Right hindlimb (tissue), 1 donor: ENCODE measurements around the gene TUBGCP2.
"Not testable (repeated sequence)": the region's sequence is repeated elsewhere in the genome, so short reads cannot be mapped to it uniquely, and the experiment has no call there.

Experiments used
- DNase-seq: peaks from one replicate; pipeline ENCODE4 v3.0.0-alpha.2; 2018

Gene TUBGCP2

GRCh38 chr10:133276435-133277201, 32.1 kb downstream of the TUBGCP2 start, which contains the start of gene ADAM8:
ADAM8 (minus strand) TSS chr10:133276868; CDS start chr10:133276817, 51 bp downstream.
- no peak for DNase-seq

DNA sequence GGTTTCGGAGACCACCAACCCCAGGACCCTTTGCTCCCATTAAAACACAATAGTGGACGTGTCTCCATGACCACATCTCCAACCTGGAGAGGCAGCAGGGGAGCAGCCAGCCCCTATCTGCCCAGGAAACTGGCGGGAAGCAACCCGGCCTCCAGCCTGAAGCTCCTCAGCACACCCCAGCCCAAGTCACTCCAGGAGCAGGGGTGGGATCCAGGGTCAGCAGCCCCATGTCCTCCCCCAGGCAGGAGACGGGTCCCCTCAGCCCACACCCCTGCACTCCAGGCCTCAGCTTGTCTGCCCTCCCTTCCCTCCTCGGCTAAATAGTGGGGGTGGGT, 32.6 kb downstream of the TUBGCP2 start:
- DNase-seq, result no peak

DNA sequence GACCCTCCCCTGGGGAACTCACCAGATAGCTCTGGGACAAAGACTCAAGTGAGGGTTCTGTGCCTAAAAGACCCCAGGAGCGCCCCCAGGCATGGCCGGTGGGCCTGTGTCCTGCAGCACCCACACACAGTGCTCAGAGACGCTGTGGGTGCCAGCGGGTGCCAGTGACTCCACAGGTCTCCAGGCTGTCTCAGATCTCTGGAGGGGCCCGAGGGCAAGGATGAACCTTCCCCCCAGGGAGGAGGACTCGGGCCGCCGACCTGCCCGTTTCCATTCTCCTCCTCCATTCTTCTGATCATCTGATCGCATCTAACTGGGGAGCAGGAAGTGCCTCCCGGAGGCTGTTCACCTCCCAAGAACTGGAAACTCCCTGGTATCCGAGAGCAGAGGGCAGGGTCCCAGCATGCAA, 33.0 kb downstream of the TUBGCP2 start:
- DNase-seq, result no peak

- no peak for DNase-seq
Observed at GRCh38 chr10:133274751-133275683, 33.7 kb downstream of the TUBGCP2 start.

DNA sequence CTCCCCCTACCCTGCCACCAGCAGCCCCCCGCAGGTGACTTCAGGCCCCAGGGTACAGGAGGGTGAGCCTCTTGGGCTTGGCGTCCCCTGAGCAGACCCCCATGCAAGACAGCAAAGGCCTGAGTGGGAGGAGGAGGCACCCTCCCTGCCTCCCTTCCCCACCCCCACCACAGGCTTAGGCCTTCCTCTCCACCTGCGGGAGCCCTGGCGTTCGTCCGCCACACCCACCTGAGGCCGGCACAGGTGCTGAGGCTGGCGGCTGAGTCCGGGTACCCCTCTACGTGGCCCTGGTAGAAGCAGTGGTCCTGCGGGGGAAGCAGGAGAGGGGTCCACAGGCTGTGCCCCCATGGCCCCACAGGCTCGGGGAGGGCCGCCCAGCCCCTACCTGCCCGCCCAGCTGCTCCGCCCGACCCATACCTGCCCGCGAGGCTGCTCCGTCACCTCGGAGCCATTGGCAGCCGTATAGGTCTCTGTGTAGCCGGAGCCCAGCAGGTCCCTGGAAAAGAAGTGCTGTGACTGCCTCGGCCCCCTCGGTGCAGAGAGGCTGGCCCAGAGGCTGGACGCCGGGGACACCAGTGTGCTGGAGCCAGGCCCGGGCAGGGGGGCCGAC, 35.0 kb downstream of the TUBGCP2 start:
- DNase-seq, result no peak

DNA sequence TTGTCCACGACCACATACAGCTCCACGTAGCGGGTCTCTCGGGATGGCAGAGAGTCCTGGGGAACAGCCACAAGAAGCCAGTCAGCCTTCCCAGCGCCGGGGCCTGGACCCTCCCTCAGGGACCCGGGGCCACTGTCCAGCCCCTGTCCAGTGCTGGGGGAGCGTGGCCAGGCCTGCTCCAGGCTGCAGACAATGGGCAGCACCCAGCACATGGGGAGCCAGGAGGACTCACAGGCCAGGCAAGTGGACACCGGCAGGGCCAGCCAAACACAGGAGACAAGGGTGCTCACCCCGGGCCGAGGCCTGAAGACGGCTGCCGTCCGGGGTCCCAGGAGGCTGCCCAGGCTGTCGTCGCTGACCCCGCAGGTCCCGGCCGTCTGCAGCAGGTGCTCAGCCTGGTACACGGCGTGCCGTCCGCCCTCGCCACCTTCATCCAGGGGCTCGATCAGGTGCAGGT, 35.7 kb downstream of the TUBGCP2 start:
- no peak for DNase-seq

- DNase-seq, result no peak
Observed at GRCh38 chr10:133272301-133272963, 36.2 kb downstream of the TUBGCP2 start.

DNA sequence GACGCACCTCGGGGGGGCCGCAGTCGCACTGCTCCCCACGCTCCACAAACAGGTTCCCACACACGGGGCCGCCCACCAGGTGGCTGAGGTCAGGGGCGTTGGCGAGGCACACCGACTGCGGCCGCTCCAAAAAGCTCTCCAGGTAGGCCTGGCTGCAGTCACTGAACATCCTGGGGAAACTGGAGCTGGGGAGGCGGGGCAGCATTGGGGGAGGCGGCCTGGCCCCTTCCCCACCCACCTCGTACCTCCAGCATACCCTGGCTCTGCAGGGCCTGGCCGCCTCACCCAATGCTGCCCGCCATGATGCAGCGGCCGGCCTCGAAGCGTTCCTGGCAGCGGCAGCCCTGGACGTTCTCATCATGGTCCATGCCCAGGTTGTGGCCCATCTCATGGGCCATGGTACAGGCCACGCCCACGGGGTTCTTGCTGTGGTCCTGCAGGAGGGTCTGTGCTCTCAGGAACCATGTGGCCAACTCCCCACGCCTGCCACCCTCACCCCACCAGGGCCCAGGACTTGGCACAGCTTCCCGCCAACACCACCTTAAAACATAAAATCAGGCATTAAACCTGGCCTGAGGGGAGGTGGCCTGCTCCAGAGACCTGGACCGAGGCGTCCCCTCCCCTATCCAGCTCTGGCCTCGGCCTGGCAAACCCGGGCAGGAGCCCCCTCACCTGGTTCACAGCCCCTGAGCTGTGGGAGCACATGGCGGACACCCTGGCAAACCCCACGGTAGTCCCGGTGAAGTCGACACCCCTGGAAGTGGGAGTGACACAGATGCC, 37.0 kb downstream of the TUBGCP2 start:
- no peak for DNase-seq

DNA sequence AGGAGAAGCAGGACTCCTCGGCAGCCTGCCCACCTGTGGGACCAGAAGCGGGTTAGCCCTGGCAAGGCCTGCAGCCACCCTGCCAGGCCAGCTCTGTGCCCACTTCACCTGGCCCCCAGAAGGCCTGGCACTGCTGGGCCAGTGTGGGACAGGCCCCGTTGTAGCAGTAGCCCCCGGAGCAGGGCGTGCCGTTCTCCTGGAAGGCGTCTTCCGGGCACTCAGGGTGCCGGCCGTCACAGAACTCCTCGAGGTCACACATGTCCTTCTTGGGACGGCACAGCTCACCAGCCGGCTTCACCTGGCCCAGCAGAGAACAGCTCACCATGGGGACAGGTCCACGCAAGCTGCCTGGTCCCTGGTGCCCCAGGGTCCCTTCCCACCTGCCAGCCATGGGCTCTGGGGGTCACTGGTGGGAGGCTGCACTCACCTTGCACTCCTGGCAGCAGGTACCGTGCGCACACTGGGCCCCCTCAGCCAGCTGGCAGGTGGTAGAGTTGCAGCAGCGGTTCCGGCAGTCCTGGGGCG, 37.8 kb downstream of the TUBGCP2 start:
- DNase-seq, result no peak

GRCh38 chr10:133270204-133270603, 38.5 kb downstream of the TUBGCP2 start:
- no peak for DNase-seq

DNA sequence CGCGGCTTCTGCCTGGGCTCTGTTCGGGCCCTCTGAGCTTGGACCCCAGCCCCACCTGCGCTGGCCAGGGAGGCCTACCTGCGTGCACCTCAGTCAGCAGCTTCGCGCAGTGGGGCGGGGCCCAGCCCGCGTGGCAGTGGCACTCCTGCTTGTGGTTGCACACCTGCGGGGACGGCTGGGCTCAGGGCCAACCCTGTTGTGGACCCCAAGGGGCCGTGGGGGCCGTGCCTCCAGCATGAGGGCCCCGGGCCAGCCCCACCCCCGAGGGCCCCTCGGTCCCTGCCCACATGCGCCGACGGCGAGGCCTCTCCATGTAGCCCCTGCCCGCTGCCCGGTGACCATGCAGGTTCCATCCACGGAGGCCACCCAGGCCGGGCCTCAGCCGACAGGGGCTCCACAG, 39.3 kb downstream of the TUBGCP2 start:
- DNase-seq, result no peak

DNA sequence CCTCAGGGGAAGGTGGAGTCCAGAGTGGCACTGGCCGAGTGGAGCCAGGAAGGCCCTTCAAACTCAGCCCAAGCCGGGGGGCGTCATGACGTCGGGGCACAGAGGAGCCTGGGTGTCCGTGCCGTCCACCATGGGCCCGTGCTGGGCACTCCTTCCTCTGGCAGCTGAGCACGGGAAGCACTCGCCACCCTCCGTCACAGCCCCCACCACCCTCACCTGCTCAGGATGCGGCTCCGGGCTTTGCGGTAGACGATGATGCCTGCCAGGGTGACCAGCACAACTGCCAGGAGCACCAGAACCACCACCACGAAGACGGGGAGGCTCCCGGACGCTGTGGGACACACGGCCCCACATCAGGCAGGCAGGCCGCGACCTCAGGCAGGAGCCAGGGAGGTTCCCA, 40.1 kb downstream of the TUBGCP2 start:
- no peak for DNase-seq

- no peak for DNase-seq
Observed at GRCh38 chr10:133267829-133268228, 40.8 kb downstream of the TUBGCP2 start.

DNA sequence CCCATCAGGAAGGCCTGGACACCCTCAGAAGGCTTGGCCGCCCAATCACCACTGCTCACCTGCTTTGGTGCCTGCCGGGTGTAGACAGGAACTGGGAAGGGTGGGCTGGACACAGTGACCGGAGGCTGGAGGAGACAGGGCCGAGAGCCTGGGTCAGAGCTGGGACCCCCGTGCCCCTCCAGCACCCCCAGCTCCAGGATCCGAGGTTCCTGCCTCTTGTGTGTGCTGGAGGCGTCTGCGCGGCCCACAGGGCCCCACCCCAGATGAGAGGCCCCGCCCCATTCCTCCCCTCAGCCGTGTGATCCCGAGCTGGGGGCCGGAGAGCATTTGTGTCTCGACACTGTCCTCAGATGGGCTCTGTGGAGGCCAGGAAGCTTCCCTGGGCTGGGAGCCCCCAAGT, 41.4 kb downstream of the TUBGCP2 start:
- no peak for DNase-seq

DNA sequence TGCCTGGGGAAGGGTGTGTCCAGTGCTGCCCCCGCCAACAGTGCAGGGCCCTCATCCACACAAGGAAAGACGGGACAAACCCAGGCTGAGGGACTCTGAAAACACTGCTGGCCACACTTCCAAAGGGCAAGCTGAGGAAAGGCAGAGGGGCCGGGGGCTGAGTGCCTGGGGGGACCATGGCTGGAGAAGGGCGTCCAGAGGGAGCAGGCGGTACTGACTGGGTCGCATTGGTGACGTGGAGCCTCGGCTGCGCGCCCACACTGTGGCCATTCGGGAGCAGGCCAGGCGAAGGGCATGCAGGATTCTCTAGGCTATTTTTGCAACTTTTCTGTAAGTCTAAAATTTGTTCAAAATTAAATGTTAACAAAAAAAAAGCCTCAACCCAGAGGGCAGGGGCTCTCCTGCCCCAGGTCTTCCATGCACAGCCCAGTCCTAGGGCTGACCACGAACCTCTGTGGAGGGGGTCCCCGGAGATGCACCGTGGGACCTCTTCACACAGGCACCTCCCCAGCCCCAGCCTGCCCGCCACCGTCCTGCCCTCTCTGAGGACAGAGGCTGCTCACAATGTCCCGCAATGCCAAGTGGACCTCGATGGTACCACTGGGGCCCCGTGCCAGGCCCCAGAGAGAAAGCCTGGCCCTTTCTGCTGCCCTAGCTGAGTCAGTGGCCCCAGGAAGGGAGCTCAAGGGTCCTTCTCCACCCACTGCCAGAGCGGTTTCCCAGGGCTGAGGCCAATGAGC, 42.4 kb downstream of the TUBGCP2 start:
- DNase-seq, result no peak

DNA sequence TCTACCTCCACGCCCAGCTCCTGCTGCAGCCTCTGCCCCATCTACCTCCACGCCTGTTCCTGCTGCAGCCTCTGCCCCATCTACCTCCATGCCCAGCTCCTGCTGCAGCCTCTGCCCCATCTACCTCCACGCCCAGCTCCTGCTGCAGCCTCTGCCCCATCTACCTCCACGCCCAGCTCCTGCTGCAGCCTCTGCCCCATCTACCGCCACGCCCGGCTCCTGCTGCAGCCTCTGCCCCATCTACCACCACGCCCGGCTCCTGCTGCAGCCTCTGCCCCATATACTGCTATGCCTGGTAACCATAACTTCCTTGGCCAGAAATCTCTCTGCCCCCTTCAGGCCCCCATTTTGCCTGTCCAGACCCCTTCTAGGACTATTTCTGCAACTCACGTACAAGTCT, 43.6 kb downstream of the TUBGCP2 start:
- not testable (repeated sequence) for DNase-seq

DNA sequence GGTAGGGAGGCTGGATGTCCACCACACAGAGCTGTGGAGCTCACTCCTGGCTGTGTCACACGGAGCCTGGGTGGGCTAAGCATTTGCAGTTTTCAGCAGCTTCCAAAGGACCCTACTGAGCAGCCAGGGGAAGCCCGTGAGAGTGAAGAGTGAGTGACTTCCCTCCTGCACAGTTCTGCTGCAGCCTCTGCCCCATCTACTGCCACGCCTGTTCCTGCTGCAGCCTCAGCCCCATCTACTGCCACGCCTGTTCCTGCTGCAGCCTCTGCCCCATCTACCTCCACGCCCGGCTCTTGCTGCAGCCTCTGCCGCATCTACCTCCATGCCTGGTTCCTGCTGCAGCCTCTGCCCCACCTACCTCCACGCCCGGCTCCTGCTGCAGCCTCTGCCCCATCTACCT, 44.2 kb downstream of the TUBGCP2 start:
- DNase-seq, result no peak

- DNase-seq, result no peak
Observed at GRCh38 chr10:133263674-133264073, 45.0 kb downstream of the TUBGCP2 start.

GRCh38 chr10:133262696-133263095, 46.0 kb downstream of the TUBGCP2 start:
- DNase-seq, result no peak

DNA sequence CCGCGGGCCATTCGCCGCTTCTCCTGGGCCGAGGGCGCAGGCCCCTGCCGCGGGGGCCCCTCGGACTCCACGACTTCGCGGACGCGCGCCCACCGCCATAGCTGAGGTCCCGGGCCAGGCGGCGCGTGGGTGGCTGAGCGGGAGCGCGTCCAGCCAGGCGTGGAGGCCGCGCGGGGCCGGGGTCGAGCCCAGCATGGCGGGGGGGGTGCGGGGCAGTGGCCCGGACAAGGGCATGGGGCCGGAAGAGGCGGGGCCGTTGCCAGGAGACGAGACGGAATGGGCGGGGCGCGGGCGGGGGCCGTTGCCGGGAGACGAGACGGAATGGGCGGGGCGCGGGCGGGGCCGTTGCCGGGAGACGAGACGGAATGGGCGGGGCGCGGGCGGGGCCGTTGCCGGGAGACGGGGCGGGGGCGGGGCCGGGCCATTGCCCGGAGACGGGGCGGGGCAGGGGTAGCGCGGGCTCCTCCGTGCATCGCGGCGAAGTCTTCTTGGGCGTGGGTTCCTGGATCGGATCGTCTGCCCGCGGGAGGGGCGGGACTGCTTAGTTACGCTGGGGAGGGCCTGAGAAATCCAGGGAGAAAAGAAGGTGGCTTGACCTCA, 46.8 kb downstream of the TUBGCP2 start:
- peak; percentile 78 for DNase-seq
